ENCODE data around the gene TNFRSF14.

Gene TNFRSF14

GRCh38 chr1:2522230-2522629 is 33.9 kb upstream of the TNFRSF14 start:
- in situ Hi-C loops (cut with HindIII; ENCODE audit: low sequenced_read_pairs), result no loop called here

DNA sequence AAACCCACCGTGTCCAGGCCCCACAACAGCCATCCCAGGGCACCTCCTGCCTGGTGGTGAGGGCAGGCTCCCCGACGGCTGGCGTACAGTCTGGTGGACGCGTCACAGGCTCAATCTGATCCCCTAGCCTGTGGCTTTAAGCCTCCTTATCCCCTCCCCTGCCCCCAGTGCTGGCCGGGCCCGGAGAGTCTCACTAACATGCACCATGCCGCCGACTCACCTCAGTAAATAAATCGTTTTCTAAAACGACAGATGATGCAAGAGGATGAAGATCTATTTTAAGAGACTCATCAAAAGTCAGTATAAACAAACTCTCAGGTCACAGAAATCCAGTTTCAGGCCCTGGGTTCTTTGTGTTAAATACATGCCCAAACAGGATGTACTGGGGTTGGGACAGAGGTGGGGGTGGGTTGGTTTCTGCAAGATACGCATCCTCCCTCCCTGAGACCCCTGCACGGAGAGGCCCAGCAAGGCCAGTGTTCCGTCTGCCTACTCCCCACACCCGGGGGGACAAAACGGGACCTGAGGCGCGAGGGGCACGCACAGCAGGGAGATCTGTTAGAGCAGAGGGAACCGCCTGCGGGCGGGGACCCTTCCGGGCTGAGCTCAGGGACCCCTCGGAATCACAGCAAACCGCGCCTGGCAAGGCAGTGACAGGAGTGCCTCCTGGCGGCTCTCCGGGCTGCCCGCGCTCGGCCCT is 32.8 kb upstream of the TNFRSF14 start:
- in situ Hi-C loops (cut with HindIII; ENCODE audit: low sequenced_read_pairs), result no loop called here

DNA sequence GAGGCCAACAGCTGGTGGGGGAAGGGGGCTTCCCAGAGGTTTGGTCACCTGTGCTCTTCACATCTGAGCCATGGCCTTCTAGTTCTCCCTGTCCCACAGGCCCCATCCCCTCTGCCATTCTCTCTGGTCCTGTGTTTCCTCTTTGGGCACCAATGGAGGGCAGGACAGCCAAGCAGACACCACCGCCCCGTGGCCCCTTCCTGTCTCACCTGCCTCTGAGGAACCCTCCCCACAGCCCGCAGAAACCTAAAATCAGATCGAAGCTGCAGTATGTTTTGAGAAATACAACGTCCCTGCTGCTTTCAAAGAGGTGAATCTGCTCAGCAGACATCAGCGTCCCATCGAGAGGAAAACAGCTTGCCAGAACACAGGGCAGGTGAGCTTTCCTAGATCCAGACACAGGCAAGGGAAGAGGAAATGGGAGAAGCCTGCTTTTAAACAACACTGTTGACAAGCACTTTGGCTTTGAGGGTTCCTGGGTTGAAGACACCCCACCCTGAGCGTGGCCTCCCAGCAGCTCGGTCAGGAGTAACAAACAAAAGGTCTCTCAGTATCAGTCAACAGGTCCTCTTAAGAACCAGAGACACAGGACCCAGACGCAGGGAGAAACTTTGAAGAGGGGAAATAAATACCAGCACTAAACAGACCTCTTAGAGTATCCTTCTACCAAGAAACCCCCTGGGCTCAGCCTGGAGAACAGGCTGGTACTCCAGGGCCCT is 32.1 kb upstream of the TNFRSF14 start:
- in situ Hi-C loops (cut with HindIII; ENCODE audit: low sequenced_read_pairs), result no loop called here

DNA sequence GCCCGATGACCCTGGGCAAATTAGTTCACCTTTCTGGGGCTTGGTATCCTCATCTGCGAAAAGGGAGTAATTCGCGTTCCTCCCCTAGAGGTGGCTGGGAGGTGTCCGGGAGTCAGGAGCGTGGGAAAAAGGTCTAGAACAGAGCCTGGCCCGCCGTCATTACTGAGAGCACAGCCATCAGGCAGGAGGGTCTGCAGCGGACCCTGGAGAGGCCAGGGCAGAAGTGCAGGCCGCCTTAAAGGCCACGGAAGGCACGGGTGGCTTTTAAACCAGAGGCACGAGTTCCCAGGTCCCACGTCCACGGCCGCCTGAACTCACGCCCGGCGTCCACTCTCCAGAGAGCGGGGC is 30.6 kb upstream of the TNFRSF14 start:
- in situ Hi-C loops (cut with HindIII; ENCODE audit: low sequenced_read_pairs), result no loop called here

- in situ Hi-C loops (cut with HindIII; ENCODE audit: low sequenced_read_pairs), result no loop called here
These were observed 30.0 kb upstream of the TNFRSF14 start, which contains the start of gene PANK4 for GRCh38 chr1:2525920-2526823. PANK4 (minus strand) TSS chr1:2526596; CDS start chr1:2526587, 9 bp downstream.

DNA sequence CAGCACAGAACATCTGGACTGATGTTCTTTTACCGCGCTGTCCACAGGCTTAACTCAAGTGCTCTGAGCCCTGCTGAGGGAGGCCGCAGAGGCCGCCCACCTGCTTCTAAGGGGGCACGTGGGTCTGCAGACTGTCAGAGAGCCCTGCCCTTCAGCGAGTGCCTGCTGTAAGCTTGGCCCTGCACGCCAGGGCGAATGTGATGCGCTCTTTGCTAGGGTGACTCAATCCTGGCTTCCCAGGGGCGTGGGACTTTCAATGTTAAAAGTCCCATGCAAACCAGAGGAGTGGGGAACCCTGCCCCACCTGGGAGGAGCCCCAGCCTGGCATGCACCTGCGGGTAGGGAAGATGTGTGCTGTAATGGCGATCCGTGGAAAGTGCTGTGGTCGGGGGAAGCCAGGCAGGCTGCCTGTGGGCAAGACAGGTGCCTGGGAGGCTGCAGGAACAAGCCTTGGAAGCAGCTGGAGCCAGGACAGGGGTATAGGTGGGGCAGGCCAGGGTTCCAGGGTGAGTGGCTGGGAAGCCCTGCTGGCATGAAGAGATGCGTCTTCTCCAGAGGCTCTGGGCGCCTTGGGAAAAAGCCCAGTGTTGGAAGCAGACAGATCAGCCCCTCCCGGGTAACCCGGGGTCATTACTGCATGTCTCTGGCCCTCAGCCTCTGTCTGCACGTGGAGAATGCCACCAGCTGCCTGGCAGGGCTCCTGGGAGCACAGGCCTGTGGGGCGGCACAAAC is 29.2 kb upstream of the TNFRSF14 start:
- in situ Hi-C loops (cut with HindIII; ENCODE audit: low sequenced_read_pairs), result no loop called here

DNA sequence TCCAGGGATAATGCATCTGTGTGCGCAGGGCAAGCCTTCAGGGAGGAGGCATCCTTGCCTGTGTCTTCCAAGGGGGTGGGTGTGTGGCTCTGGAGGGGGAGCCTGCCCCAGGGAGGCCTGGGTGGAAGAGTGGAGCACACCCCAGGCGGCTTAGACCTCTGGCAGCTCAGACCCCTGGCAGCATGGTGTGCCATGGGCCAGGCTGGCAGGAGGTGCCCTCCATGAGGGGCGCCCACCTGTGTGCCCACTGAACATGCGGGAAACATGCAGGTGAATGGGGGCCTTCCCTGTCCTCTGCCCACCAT is 28.7 kb upstream of the TNFRSF14 start:
- in situ Hi-C loops (cut with HindIII; ENCODE audit: low sequenced_read_pairs), result no loop called here

DNA sequence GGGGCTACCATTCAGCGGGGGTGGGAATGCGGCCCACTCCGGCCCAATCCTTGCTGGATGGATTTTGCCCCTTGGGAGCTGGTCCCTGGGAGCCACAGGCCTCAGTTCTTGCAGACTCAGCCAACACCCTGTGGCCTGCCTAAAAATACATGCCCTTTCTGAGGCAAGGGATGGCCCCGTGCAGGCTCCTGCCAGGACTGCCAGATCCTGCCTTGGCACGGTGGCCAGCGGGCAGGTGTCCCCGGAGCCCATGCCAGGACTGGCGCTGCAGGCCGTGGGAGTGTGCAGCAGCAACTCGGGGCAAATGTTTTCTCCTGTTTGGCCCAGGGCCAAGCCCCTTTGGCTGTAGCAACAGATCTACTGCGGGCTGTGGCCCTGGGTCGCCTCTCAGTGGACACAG is 28.2 kb upstream of the TNFRSF14 start:
- in situ Hi-C loops (cut with HindIII; ENCODE audit: low sequenced_read_pairs), result no loop called here

- in situ Hi-C loops (cut with HindIII; ENCODE audit: low sequenced_read_pairs), result no loop called here
These were observed 27.6 kb upstream of the TNFRSF14 start for GRCh38 chr1:2528611-2528965.

- in situ Hi-C loops (cut with HindIII; ENCODE audit: low sequenced_read_pairs), result no loop called here
These were observed 27.0 kb upstream of the TNFRSF14 start for GRCh38 chr1:2528966-2529783.

DNA sequence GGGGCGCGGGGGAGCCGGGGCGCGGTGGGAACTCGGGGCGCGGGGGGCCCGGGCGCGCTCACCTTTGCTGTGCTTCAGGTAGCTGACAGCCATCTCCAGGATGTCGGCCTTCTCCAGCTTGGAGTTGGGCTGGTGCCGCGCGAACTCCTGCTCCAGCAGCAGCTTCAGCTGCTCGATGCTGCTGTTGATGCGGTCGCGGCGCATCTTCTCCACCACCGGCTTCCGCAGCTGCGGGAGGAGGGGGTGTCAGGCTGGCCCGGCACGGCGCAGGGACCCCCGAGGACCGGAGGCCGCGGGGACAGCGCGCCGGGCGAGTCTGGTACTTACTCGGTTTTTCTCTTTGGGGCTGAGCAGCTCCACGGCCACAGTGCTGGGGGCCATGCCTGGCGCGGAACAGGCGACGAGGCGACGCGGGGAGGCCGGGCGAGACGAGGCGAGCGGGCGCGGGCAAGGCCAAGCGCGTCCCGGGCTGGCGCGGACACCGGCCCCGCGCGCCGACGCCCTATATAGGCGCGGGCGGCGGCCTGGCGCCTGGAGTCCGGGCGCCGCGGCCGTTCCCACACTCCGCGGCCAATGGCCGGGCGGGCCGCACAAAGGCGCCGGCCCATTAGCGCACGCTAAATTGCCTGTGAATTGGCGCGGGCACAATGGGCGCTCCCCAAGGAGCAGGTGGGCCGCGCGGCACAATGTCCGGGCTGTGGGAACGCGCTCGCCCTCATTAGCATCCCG is 26.2 kb upstream of the TNFRSF14 start, which contains the start of gene HES5:
Gene HES5, minus strand, starts transcription at position 480 of the 729 bp plus-strand sequence. Its CDS starts 99 bp downstream, at position 381.
- in situ Hi-C loops (cut with HindIII; ENCODE audit: low sequenced_read_pairs), result no loop called here

DNA sequence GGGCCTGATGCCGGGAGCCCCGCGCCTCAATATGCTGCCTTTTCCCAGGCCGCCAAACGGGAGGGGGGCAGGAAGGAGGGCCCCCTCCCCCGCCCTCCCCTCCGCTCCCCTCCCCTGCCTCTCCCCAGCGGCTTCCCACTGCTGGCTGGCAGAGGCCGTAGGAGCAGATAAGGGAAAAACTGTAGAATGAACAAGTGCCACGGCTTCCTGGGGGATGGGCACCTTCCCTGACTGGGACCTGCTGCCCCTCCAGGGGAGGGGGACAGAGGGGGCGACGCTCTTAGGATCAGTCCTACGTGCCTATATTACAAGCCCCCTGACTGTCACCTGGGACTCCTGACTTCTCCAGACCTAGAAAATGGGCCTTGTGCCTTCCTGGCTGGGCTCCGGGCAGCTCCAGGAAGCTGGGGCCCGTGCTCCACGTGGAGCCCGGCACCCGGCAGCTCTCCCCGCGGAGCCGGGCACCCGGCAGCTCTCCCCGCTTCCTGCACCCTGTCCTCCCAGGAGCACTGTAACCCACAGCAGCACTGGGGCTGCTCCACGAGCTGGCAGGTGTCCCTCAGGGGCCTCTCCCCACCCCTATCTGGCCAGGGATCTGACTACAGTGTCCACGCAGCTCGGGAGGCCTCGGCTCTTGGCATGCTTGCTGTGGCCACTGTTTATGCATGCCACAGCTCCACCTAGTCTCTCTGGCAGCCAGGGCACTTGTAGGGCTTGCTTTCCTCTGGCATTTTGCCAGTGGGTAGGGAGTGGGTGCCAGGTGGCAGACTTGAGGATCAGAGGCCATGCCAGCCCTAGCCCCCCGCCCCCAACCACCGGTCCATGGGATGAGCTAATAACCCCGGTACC is 25.4 kb upstream of the TNFRSF14 start:
- in situ Hi-C loops (cut with HindIII; ENCODE audit: low sequenced_read_pairs), result no loop called here

DNA sequence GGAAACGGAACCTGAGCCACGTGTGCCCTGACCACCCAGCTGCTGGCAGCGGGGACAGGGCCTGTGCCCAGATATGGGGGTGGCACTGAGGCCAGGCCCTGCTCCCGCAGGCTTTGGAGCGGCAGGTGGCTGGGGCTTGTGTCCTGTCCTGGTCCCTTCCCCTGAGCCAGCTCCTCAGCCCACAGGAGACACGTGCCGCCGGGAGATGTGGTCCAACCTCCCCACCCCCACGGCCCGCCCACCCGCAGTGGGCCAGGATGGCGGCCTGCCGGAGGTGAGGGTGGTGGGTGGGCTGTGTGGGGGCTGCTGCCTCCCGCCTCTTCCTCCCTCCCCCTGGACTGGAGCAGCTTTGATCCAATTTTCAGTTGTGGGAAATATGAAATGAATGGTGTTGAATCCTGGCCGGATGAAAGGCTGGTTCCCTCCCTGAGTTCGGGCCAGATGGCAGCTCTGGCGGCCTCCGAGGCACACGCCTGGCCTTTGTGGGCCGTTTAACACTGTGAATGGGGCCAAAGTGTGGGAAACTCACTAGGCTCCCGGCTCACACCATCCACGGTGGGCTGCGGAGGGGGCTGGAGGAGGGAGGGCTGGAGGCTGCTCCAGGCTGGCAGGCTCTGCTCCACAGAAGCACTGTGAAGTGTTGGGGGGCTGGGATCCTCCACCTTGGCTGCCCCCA is 23.5 kb upstream of the TNFRSF14 start:
- in situ Hi-C loops (cut with HindIII; ENCODE audit: low sequenced_read_pairs), result no loop called here

- in situ Hi-C loops (cut with HindIII; ENCODE audit: low sequenced_read_pairs), result no loop called here
These were observed 22.8 kb upstream of the TNFRSF14 start for GRCh38 chr1:2533365-2533764.

- in situ Hi-C loops (cut with HindIII; ENCODE audit: low sequenced_read_pairs), result no loop called here
These were observed 21.9 kb upstream of the TNFRSF14 start for GRCh38 chr1:2534315-2534686.

DNA sequence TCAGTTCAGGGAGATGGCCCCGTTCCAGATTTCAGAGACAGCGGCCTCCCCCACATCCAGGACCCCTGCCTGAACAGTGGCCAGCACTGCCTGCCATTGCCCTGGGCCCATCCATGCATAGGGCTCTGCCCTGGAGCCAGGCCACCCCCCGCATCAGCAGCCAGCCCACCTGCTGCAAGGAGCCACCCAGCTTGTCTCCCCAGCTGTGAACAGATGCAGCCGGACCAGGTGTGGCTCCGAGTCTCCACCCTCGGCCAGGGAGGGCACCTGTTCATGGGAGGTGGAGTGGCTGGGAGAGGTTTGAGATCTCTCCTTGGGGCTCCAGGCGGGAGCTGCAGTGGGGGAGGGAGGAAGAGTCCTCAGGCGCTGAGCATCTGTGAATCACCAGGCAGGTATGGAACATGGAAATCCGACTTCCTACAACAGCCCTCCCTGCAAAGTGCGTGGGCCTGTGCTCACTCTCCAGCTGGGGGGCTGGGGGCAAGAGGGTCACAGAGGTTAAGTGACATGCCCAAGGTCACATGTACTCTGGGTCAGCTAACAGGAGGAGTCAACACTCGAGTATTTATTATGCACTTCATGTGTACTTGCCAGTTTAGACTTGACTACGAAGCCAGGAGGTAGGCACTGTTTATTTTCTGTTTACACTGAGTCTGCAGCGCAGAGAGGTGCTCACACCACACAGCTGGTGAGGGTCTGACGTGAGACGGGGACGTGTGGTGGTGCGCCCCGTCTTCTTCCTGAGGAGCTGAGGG is 21.3 kb upstream of the TNFRSF14 start:
- in situ Hi-C loops (cut with HindIII; ENCODE audit: low sequenced_read_pairs), result no loop called here

DNA sequence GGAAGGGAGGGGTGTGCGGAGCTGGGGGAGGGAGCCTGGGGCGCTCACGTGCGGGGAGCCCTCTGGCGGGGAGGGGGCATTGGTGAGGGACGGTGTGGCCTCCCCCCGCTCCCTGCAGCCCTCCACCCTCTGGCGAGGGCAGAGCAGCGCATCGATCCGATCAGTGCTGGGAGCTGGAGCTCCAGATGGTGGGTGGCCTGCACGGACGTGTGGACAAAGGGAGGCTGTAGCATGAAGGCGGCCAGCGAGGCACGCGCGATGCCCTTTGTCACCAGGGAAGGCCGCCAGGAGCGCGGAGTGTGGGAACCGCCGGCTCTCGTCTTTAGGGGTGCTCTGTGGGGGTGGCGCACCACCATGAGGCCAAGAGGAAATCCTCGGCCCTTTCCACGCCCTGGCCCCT is 20.7 kb upstream of the TNFRSF14 start:
- in situ Hi-C loops (cut with HindIII; ENCODE audit: low sequenced_read_pairs), result no loop called here

All from endothelial cell of hepatic sinusoid (primary cell).